Endothelial cell of hepatic sinusoid (primary cell): Measurements from ENCODE around the gene LHCGR.
"Not testable (repeated sequence)": the region's sequence is repeated elsewhere in the genome, so short reads cannot be mapped to it uniquely, and the experiment has no call there.

ENCODE experiments used
- in situ Hi-C: cut with HindIII; loops from 2 replicates; pipeline ENCODE4 v1.10.0; 2017; ENCODE audit warnings: low sequenced_read_pairs

LHCGR gene

GRCh38 chr2:48713647-48714046 is 41.9 kb downstream of the LHCGR start:
- in situ Hi-C loops = no loop called here

DNA sequence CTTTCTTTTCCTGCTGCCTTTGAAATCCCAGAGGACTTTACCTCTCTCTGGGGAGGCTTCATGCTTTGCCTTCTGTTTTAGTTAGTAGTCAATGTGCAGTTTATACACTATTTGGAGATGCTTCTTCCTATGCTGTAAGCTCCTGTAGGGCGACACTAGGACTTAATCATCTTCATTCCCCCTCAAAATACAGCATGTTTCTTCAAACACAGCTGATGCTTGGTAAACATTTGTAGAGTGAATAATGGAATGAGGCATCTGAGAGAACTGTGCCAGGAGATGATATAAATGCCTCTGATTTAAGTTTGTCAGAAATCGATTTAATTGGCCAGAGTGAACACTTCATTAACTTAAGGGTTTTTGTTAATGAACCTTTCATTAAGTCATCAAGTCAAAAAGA is 43.4 kb downstream of the LHCGR start:
- in situ Hi-C loops = no loop called here

GRCh38 chr2:48711343-48711742 is 44.2 kb downstream of the LHCGR start:
- in situ Hi-C loops = no loop called here

DNA sequence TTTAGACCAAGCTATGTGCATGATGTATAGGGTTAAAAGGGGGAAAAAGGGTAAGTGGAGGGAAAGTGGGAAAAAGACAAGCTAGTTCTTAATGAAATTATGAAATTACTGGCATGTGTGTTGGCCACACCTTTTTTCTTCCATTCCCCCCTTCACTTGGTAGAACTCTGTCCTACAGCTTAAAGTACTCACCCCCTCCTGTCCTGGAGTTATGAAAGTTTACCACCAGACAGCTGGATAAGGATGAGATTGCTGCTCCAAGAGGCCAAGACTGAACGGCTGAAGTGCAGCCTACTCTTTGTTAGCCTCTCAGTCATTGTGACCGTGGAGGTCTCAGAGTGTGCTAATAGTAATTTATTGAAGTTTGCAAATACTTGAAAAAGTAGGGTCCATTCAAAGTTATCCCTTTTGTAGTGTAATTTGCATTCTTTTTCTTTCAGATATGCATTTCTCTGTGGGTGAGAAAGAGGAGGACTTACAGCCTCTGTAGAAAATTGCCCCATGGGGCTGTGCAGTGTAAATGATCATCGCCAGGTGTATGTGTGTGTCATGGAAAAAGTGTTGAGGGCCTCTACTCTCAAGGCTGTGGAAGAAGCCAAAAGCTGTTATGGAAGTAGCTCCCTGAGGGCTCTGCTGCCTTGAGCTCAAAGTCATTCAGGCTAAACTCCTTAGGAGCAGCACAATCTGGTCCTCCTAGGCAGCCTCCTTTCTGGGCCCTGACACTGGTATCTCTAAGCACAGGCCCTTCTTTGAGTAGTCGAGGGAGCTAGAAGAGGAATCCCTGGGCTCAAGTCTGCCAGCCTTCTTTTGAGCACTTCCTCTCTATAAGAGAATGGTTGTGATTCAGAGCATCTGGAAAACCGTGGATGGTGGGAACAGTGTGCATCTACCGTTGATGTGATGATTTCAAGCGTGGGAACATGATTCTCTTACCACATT is 46.2 kb downstream of the LHCGR start:
- in situ Hi-C loops = loop anchor here (5.0 kb wide), 1 partner anchor 62 kb away; no protein-coding TSS in a partner anchor

- in situ Hi-C loops = loop anchor here (5.0 kb wide), 1 partner anchor 60 kb away; no protein-coding TSS in a partner anchor
Observed at GRCh38 chr2:48707466-48707865, 48.1 kb downstream of the LHCGR start.

- in situ Hi-C loops = not testable (repeated sequence)
Observed at GRCh38 chr2:48703621-48704020, 51.9 kb downstream of the LHCGR start.

GRCh38 chr2:48699348-48699930 is 56.1 kb downstream of the LHCGR start:
- in situ Hi-C loops = no loop called here

DNA sequence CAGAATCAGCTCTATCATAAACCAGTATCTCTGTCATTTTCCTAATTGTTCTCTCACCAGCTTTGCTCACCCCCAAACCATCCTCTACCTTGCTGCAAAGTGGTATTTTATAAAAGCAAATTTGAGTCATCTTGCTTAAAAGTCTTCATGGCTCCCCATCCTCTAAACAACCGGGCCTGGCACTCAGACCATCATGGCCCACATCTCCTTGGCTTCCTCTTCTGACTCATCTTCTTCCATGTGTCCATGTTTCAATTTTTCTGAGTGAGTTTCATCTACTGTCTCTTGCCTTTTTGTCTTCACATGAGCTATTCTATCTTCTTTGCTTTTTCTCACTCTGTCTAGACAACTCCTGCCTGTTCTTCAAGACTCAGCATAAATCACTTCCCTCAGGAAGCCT is 58.6 kb downstream of the LHCGR start:
- in situ Hi-C loops = no loop called here

DNA sequence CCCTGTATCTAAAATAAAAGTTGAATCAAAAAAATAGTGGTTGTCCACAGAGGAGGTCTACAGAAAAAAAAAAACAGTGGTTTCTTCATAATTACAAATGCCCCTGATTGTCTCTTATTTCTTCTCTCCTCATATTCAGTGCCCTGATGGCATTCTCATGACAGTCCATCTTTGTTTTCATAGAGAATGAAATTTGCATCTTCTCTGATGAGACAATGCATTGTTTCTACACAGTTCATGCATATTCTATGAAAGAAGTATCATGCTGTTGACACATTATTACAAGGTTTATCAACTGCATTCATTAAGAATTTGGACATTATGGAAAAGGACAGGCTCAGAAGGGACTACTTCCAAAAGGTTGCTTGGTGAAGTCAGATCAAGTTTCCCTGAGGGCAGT is 59.5 kb downstream of the LHCGR start:
- in situ Hi-C loops = no loop called here

DNA sequence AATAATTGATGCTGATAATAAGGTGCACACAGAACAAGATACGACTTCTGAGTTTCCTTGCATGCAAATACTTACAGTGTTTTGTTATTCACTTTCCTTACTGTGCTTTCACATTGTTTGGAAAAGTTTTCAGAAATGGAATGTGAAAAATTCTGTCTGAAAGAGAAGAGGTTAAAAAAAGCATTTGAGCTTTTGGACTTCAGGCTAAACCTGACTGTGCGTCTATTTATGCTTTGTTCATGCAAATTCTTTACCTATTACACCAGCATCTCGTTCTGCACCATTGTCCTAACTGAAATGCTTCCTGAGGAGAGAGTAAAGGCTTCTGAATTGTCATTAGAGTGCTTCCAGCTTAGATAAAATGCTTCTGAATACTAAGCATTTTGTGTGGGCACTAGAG is 61.4 kb downstream of the LHCGR start:
- in situ Hi-C loops = no loop called here

DNA sequence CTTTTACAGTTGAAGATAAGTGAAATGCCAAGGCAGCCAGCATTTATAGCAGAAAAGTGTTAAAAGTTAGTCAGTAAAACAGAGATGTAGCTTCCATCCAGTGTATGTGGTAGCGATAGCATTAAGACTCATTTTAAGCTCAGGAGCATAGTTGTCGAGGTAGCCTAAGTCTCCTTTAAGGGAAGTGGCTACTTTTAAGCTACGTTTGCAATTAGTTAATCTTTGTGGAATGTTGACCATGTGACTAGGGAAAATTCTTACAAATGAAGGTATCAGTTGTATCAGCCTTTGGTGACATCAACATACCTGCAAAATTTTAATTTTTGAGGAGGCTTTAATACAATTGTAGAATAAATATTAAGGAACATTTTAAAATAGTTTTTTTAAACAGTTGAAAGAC is 61.9 kb downstream of the LHCGR start:
- in situ Hi-C loops = no loop called here

DNA sequence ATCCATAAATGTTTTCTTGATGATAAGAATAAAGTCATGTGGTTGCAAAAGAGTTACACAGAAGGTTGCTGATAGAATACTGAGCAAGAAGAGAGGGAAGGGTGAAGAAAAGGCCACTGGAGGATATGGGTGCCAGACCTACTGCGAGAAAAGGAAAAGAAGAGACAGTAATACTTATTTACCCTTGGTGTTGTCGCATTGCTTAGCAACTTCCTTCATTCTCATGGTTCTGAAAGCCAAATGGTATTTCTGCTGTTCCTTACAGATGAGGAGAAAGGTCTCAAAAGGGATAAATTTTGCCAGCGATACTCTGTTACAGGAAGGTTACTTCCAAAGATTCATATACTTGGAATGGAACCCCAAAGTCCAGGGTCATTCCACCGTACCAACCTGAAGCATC is 62.5 kb downstream of the LHCGR start:
- in situ Hi-C loops = no loop called here

GRCh38 chr2:48691935-48692691 is 63.4 kb downstream of the LHCGR start:
- in situ Hi-C loops = no loop called here

DNA sequence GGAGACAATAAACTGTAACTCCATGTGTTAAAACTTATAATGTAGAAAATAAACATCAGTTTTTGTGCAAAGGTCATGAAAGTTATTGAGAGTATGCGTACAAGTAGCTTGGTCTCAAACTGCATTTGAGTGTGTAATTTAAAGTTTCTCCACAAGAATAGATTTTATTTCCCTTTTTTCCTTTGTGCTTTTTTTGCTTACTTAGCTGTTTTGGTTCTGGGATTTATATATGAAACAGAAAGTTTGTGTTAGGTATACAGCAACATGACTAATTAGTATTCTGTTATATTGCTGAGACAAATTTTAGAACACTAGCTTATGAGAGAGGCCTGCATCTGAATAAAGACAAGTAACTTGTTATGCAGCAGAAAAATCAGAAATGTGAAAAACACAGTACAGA is 70.4 kb downstream of the LHCGR start:
- in situ Hi-C loops = no loop called here

DNA sequence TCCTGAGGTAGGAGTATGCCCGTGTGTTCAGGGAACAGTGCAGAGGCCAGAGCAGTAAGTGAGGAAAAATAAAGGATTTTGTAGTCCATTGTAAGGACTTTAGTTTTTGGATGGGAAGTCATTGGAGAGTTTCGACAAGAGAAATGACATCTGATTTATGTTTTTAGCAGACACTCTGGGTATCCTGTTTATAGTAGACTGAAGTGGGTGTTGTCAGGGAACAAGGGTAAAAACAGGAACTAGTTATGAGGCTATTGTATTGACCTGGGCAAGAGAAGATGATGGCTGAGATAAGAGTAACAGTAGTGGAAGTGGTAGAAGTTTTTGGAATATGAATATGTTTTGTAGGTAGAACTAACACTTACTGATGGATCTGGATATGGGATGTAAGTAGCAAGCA is 78.1 kb downstream of the LHCGR start:
- in situ Hi-C loops = no loop called here

GRCh38 chr2:48674933-48675332 is 80.6 kb downstream of the LHCGR start:
- in situ Hi-C loops = no loop called here

DNA sequence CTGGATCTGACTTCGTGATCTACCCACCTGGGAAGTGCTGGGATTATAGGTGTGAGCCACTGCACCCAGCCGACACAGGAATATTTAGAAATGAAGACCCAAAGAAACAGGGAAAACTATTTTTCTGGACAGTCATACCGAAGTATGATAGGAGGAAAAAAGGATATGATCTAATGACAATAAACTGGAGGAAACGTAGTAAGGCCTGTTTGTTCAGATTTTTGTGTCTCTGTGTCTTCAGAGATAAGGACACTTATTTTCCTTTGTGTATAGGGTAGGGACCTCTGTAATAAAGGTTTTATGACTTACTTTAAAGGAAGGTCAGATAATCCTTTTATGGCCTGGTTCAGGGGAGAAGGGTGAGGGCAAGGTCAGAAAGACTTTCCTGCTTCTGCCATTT is 81.9 kb downstream of the LHCGR start:
- in situ Hi-C loops = no loop called here

DNA sequence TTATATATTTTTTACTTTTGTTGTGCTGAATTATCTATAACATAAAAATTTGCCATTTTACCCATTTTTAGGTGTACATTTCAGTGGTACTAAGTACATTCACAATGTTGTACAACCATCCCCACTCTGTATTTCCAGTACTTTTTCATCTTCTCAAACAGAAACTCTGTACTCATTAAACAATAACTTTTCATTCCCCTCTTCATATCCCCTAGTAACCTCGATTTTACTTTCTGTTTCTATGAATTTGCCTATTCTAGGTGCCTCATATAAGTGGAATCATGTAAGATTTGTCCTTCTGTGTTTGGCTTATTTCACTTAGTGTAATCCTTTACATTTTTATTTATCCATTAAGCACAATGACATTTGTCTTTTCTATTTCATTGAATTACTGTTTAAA is 86.5 kb downstream of the LHCGR start:
- in situ Hi-C loops = no loop called here

- in situ Hi-C loops = loop anchor here (10.0 kb wide), 1 partner anchor 104 kb away; the partner anchor contains the start of gene LHCGR
Observed at GRCh38 chr2:48651158-48651790, 104.2 kb downstream of the LHCGR start.

- in situ Hi-C loops = no loop called here
Observed at GRCh38 chr2:48638261-48638660, 117.3 kb downstream of the LHCGR start.
